ENCODE measurements around the gene UCMA. TPM values are rescaled to one million over a fixed set of nuclear protein-coding genes. Genes with fewer than 3 reads are reported as not detected.
"Not testable (repeated sequence)": the region's sequence is repeated elsewhere in the genome, so short reads cannot be mapped to it uniquely, and the experiment has no call there.

UCMA gene
- total and polyA plus RNA-seq, 7 donors, result 0.04 TPM; not detected in 6

GRCh38 chr10:13247784-13248183 is 13.6 kb upstream of the UCMA start:
- DNase-seq (no peak), ATAC-seq (no peak)
- intact Hi-C loops (cut with DNase I), result no loop called here
- WGBS, 3 donors, result 90 to 92% (median 91%) methylated on average over 4 of the region's 4 CpGs
- Histone ChIP-seq H3K27me3 (ENCODE audit: insufficient read depth in 3 of 3, low read length in 2 of 3) (no peaks in the 10 kb centered on the region), H3K4me3 (no peak overlapping the region), H3K4me1 (no peaks in the 10 kb centered on the region), H3K27ac (no peak overlapping the region), H3K36me3 (ENCODE audit: insufficient read depth in 1 of 2, low read depth in 1 of 2) (no peaks in the 10 kb centered on the region), H3K9me3 (no peaks in the 10 kb centered on the region)
- TF ChIP-seq, protein P1, sequence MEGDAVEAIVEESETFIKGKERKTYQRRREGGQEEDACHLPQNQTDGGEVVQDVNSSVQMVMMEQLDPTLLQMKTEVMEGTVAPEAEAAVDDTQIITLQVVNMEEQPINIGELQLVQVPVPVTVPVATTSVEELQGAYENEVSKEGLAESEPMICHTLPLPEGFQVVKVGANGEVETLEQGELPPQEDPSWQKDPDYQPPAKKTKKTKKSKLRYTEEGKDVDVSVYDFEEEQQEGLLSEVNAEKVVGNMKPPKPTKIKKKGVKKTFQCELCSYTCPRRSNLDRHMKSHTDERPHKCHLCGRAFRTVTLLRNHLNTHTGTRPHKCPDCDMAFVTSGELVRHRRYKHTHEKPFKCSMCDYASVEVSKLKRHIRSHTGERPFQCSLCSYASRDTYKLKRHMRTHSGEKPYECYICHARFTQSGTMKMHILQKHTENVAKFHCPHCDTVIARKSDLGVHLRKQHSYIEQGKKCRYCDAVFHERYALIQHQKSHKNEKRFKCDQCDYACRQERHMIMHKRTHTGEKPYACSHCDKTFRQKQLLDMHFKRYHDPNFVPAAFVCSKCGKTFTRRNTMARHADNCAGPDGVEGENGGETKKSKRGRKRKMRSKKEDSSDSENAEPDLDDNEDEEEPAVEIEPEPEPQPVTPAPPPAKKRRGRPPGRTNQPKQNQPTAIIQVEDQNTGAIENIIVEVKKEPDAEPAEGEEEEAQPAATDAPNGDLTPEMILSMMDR (IDR thresholded peaks at IDR 0.05), result no peak

- DNase-seq, result no peak
- no peaks in the 10 kb centered on the region for H3K27me3 ChIP-seq (ENCODE audit: insufficient read depth in 3 of 3, low read length in 2 of 3)
- 61 to 74% (median 67%) methylated on average over 9 of the region's 9 CpGs for WGBS, 3 donors
- intact Hi-C loops (cut with DNase I), result no loop called here
- no peak for ATAC-seq
- TF ChIP-seq, protein P1 (IDR thresholded peaks at IDR 0.05), result no peak
- no peak overlapping the region for H3K4me3 ChIP-seq
- H3K4me1 ChIP-seq, result no peaks in the 10 kb centered on the region
- no peaks in the 10 kb centered on the region for H3K36me3 ChIP-seq (ENCODE audit: insufficient read depth in 1 of 2, low read depth in 1 of 2)
- H3K9me3 ChIP-seq, result no peaks in the 10 kb centered on the region
- no peak overlapping the region for H3K27ac ChIP-seq
These were observed 13.1 kb upstream of the UCMA start for GRCh38 chr10:13247246-13247645.

DNA sequence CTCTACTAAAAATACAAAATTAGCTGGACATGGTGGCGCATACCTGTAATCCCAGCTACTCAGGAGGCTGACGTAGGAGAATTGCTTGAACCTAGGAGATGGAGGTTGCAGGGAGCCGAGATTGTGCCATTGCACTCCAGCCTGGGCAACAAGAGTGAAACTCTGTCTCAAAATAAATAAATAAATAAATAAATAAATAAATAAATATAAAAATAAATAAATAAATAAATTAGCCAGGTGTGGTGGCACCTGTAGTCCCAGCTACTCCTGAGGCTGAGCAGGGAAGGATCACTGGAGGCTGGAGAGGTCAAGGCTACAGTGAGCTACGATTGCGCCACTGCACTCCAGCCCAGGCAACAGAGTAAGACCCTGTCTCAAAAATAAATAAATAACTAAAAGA is 8.1 kb upstream of the UCMA start:
- H3K27ac ChIP-seq; DNase-seq; H3K4me3 ChIP-seq; intact Hi-C loops (cut with DNase I); H3K9me3 ChIP-seq; H3K4me1 ChIP-seq; ATAC-seq; H3K27me3 ChIP-seq (ENCODE audit: insufficient read depth in 3 of 3, low read length in 2 of 3); H3K36me3 ChIP-seq (ENCODE audit: insufficient read depth in 1 of 2, low read depth in 1 of 2): not testable (repeated sequence)
- 84 to 98% (median 96%) methylated on average over 5 of the region's 5 CpGs for WGBS, 3 donors

DNA sequence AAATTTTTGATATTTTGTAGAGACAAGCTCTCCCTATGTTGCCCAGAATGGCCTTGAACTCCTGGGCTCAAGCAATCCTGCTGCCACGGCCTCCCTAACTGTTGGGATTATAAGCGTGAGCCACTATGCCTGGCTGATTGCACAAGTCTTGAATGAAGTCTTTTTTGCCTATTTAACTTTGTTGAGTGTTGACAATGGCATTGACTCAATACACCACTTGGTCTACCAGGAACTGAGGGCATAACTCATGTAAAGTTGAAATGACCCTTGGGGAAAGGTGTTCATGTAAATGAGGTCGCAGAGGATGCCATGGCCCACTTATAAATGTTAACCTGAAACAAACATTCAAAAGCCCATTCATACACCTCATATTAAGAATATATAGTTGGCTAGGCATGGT is 7.4 kb upstream of the UCMA start:
- H3K36me3 ChIP-seq (ENCODE audit: insufficient read depth in 1 of 2, low read depth in 1 of 2), result no peaks in the 10 kb centered on the region
- DNase-seq (no peak), ATAC-seq (no peak)
- no peak overlapping the region for H3K27ac ChIP-seq
- TF ChIP-seq, protein P1 (IDR thresholded peaks at IDR 0.05), result no peak
- H3K9me3 ChIP-seq, result no peaks in the 10 kb centered on the region
- H3K4me3 ChIP-seq, result no peak overlapping the region
- no peaks in the 10 kb centered on the region for H3K4me1 ChIP-seq
- intact Hi-C loops (cut with DNase I), result no loop called here
- H3K27me3 ChIP-seq (ENCODE audit: insufficient read depth in 3 of 3, low read length in 2 of 3), result no peaks in the 10 kb centered on the region
- WGBS, 3 donors, result 86 to 90% (median 89%) methylated on average over 3 of the region's 3 CpGs

DNA sequence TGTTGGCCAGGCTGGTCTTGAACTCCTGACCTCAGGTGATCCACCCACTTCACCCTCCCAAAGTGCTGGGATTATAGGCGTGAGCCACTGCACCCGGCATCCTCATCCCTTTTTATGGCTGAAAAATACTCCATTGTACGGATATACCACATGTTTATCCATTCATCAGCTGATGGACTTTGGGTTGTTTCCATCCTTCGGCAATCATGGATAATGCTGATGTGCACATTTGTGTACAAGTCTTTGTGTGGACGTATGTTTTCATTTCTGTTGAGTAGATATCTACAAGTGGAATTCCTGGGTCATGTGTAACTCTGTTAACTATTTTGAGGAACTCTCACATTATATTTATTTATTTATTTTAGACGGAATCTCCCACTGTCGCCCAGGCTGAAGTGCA is 5.7 kb upstream of the UCMA start:
- no peak overlapping the region for H3K4me3 ChIP-seq

More for the DNA sequence above, 5.7 kb upstream of the UCMA start:
- intact Hi-C loops (cut with DNase I), result no loop called here
- Histone ChIP-seq H3K4me1 (no peaks in the 10 kb centered on the region), H3K9me3 (no peaks in the 10 kb centered on the region), H3K27me3 (ENCODE audit: insufficient read depth in 3 of 3, low read length in 2 of 3) (no peaks in the 10 kb centered on the region), H3K36me3 (ENCODE audit: insufficient read depth in 1 of 2, low read depth in 1 of 2) (no peaks in the 10 kb centered on the region), H3K27ac (no peak overlapping the region)
- TF ChIP-seq, protein P1 (IDR thresholded peaks at IDR 0.05), result no peak
- DNase-seq (no peak), ATAC-seq (no peak)
- 91 to 95% (median 92%) methylated on average over 7 of the region's 7 CpGs for WGBS, 3 donors

Data from psoas muscle (tissue), 8 donors.